ENCODE measurements around the gene IL1RAP.

The IL1RAP gene

DNA sequence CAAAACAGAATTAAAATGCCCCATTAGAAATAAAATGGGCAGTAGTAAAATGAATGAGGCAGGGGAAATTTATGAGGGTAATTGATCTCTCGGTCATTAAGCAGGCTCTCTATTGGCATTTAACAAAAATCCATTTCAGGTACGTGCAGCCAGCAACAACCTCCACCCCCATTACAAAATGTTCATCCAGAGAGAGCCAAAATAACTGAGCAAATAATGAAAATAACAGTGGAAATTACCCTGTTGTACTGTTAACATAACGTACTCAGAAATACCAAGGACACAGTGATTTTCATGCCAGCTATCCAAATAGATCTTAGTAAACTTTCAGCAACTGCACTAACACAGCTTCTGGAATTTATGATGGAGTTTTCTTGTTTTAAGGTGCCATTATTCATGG is 127.7 kb downstream of the IL1RAP start:
- TF ChIP-seq, protein P1, sequence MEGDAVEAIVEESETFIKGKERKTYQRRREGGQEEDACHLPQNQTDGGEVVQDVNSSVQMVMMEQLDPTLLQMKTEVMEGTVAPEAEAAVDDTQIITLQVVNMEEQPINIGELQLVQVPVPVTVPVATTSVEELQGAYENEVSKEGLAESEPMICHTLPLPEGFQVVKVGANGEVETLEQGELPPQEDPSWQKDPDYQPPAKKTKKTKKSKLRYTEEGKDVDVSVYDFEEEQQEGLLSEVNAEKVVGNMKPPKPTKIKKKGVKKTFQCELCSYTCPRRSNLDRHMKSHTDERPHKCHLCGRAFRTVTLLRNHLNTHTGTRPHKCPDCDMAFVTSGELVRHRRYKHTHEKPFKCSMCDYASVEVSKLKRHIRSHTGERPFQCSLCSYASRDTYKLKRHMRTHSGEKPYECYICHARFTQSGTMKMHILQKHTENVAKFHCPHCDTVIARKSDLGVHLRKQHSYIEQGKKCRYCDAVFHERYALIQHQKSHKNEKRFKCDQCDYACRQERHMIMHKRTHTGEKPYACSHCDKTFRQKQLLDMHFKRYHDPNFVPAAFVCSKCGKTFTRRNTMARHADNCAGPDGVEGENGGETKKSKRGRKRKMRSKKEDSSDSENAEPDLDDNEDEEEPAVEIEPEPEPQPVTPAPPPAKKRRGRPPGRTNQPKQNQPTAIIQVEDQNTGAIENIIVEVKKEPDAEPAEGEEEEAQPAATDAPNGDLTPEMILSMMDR (IDR thresholded peaks at IDR 0.05; ENCODE audit: low read depth, low read length) = no peak

DNA sequence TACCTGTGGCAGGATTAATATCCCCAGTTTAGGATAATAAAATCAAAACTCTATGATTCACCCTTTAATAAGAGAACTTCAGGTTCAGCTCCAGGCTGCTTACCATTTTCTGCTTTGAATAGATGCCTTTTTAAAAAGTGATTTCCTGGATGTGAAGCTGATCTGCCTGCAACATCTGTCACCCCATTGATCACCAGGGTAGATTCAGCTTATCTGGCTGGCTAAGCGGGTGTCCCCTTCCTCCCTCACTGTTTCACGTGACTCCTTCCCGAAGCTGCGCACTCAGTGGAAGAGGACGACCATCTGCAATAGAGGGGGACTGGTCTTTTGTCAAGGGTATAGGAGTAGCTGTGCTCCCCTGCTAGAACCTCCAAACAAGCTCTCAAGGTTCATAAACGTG is 128.1 kb downstream of the IL1RAP start:
- H3K4me3 ChIP-seq (ENCODE audit: low read depth, low read length) = no peak overlapping the region
- TF ChIP-seq, protein P1 (IDR thresholded peaks at IDR 0.05; ENCODE audit: low read depth, low read length) = no peak

More for the DNA sequence above, 127.7 kb downstream of the IL1RAP start:
- H3K4me3 ChIP-seq (ENCODE audit: low read depth, low read length) = no peak overlapping the region

DNA sequence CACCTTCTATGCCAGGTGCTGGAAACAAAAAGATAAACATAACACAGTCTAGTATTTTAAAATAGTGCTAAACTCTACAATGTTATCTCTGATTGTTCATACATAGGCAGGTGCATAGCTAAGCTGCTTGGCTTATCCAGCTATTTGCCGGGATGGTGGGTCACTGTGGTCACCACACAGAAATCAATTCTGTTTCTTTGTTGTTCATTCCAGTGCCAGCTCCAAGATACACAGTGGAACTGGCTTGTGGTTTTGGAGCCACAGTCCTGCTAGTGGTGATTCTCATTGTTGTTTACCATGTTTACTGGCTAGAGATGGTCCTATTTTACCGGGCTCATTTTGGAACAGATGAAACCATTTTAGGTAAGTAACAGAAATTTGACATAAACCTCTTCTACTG is 130.2 kb downstream of the IL1RAP start:
- TF ChIP-seq, protein P1 (IDR thresholded peaks at IDR 0.05; ENCODE audit: low read depth, low read length) = no peak
- no peak overlapping the region for H3K4me3 ChIP-seq (ENCODE audit: low read depth, low read length)

DNA sequence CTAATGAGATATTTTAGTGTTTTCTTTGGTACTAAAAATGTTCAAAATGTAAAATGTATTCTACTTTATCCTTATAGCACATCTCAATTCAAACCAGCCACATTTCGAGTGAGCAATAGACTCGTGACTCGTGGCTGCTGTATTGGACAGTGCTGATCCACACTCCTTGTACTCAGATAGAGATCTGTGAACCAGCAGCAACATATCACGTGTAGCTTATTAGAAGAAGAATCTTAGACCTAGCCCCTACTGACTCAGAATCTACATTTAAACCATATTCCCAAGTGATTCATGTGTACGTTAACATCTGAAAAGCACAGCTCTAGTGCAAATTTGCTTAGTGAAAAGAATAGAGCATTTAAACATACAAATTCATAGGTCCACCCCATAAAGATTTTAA is 130.9 kb downstream of the IL1RAP start:
- TF ChIP-seq, protein P1 (IDR thresholded peaks at IDR 0.05; ENCODE audit: low read depth, low read length) = no peak
- no peak overlapping the region for H3K4me3 ChIP-seq (ENCODE audit: low read depth, low read length)

DNA sequence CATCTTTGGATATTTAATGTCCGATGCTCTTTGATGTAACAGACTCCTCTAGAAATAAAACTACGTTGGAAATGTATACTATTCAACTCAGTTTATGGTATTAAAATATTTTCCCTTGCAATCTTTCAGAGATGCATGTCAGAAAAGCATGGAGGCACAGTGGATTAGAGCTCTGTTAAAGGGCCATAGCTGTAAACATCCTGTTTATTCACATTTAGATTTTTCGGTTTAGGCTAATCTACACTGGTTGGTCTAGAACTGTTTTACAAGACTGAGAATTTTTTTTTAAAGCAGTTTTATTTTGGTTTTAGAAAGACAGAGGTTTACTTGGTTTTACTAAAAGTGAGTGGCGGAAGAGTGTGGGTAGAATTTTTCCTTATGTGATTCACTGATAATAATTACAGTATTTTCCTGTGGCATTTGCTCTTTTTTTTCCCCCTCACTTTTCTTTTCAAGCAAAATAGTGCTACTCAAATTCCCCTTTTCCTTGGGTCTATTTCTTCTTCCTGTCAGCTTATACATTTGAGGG is 132.1 kb downstream of the IL1RAP start:
- H3K4me3 ChIP-seq (ENCODE audit: low read depth, low read length) = no peak overlapping the region
- TF ChIP-seq, protein P1 (IDR thresholded peaks at IDR 0.05; ENCODE audit: low read depth, low read length) = no peak

DNA sequence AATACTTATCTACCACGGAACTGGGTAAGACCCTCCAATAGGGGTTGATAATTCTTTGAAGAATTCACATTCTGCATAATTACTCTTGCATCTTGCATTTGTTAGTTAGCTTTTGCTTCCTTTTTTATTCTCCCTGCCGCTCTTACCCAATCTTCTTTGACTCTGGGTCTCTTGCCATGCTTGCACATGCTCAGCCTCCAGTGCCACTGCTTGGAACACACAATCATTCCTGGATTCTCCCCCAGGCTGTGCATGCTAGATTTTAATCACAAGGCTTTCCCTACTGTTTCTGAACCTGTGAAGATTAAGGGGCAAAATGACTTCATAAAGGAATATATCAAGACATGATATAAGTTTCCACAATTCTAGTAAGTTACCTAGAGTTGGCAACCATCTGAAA is 133.1 kb downstream of the IL1RAP start:
- no peak overlapping the region for H3K4me3 ChIP-seq (ENCODE audit: low read depth, low read length)
- TF ChIP-seq, protein P1 (IDR thresholded peaks at IDR 0.05; ENCODE audit: low read depth, low read length) = no peak

DNA sequence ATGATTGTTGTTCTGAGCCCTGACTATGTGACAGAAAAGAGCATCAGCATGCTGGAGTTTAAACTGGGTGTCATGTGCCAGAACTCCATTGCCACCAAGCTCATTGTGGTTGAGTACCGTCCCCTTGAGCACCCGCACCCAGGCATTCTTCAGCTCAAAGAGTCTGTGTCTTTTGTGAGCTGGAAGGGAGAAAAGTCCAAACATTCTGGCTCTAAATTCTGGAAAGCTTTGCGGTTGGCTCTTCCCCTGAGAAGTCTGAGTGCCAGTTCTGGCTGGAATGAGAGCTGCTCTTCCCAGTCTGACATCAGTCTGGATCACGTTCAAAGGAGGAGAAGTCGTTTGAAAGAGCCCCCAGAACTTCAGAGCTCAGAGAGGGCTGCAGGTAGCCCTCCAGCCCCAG is 142.0 kb downstream of the IL1RAP start:
- H3K4me3 ChIP-seq (ENCODE audit: low read depth, low read length) = no peak overlapping the region
- TF ChIP-seq, protein P1 (IDR thresholded peaks at IDR 0.05; ENCODE audit: low read depth, low read length) = no peak

Data from WI38 (cell line).